SK-N-SH treated with all-trans-retinoic acid at 6 μM for 48 hours (cell line): Measurements from ENCODE around the gene DHX16.
"Not testable (repeated sequence)": the region's sequence is repeated elsewhere in the genome, so short reads cannot be mapped to it uniquely, and the experiment has no call there.

ENCODE experiments used
- ATAC-seq: fragments of 200-7000 bp; cut with Tn5 transposase; 3 replicates; pipeline ENCODE4 v1.9.1; 2020; ENCODE audit warnings: mild to moderate bottlenecking, moderate library complexity
- ARNTL ChIP-seq: fragments of 450-650 bp; formaldehyde crosslinking; IDR thresholded peaks from 2 replicates; pipeline ENCODE4 v1.5.0; 2020; ENCODE audit warnings: low read depth, mild to moderate bottlenecking, moderate library complexity, borderline replicate concordance
- BACH2 ChIP-seq: fragments of 250-450 bp; sonication (Bioruptor Pico); IDR thresholded peaks from 2 replicates; pipeline ENCODE4 v1.9.0; 2021; ENCODE audit warnings: mild to moderate bottlenecking, borderline replicate concordance
- ESRRG ChIP-seq: fragments of 250-450 bp; sonication (Bioruptor Pico); IDR thresholded peaks from 2 replicates; pipeline ENCODE4 v1.6.1; 2021; ENCODE audit warnings: mild to moderate bottlenecking
- GLIS3 ChIP-seq: fragments of 250-450 bp; sonication (Bioruptor Pico); IDR thresholded peaks from 2 replicates; pipeline ENCODE4 v1.5.0; 2020; ENCODE audit warnings: mild to moderate bottlenecking, moderate library complexity
- ISL1 ChIP-seq: fragments of 250-450 bp; sonication (Bioruptor Pico); IDR thresholded peaks from 2 replicates; pipeline ENCODE4 v2.1.2; 2022; ENCODE audit warnings: mild to moderate bottlenecking, moderate library complexity
- PPARA ChIP-seq: fragments of 250-450 bp; sonication (Bioruptor Pico); IDR thresholded peaks from 2 replicates; pipeline ENCODE4 v1.5.0; 2020; ENCODE audit warnings: mild to moderate bottlenecking, borderline replicate concordance
- RARB ChIP-seq: fragments of 250-450 bp; sonication (Bioruptor Pico); IDR thresholded peaks from 2 replicates; pipeline ENCODE4 v1.8.0; 2021; ENCODE audit warnings: mild to moderate bottlenecking, moderate library complexity
- SNAI2 ChIP-seq: fragments of 250-450 bp; sonication (Bioruptor Pico); IDR thresholded peaks from 2 replicates; pipeline ENCODE4 v1.5.0; 2020; ENCODE audit warnings: mild to moderate bottlenecking, moderate library complexity
- TCF4 ChIP-seq: fragments of 250-450 bp; sonication (Bioruptor Pico); IDR thresholded peaks from 2 replicates; pipeline ENCODE4 v1.8.0; 2021; ENCODE audit warnings: mild to moderate bottlenecking, moderate library complexity, borderline replicate concordance
- TOX ChIP-seq: fragments of 250-450 bp; sonication (Bioruptor Pico); IDR thresholded peaks from 2 replicates; pipeline ENCODE4 v1.8.0; 2021; ENCODE audit warnings: mild to moderate bottlenecking, moderate library complexity, borderline replicate concordance
- ZC3H10 ChIP-seq: fragments of 250-450 bp; sonication (Bioruptor Pico); IDR thresholded peaks from 2 replicates; pipeline ENCODE4 v1.5.1; 2021; ENCODE audit warnings: mild to moderate bottlenecking, moderate library complexity
- ZFP3 ChIP-seq: fragments of 250-450 bp; sonication (Bioruptor Pico); IDR thresholded peaks from 2 replicates; pipeline ENCODE4 v1.5.0; 2020; ENCODE audit warnings: mild to moderate bottlenecking, moderate library complexity
- ZFP30 ChIP-seq: fragments of 450-650 bp; formaldehyde crosslinking; IDR thresholded peaks from 2 replicates; pipeline ENCODE4 v1.5.0; 2022; ENCODE audit warnings: mild to moderate bottlenecking, moderate library complexity
- ZNF565 ChIP-seq: fragments of 450-650 bp; formaldehyde crosslinking; conservative IDR thresholded peaks from 2 replicates; pipeline ENCODE4 v1.5.0; 2020; ENCODE audit warnings: low read depth, mild to moderate bottlenecking, moderate library complexity
- ZNF70 ChIP-seq: fragments of 450-650 bp; formaldehyde crosslinking; IDR thresholded peaks from 2 replicates; pipeline ENCODE4 v1.5.0; 2020; ENCODE audit warnings: mild to moderate bottlenecking, moderate library complexity
- ZNF8 ChIP-seq: fragments of 450-650 bp; formaldehyde crosslinking; IDR thresholded peaks from 2 replicates; pipeline ENCODE4 v1.5.0; 2020; ENCODE audit warnings: mild to moderate bottlenecking, moderate library complexity
- TF ChIP-seq, protein P1 (sequence below): fragments of 250-450 bp; sonication (Bioruptor Pico); IDR thresholded peaks from 2 replicates; pipeline ENCODE4 v1.5.1; 2020; ENCODE audit warnings: low read depth, mild to moderate bottlenecking, moderate library complexity
- TF ChIP-seq, protein P2 (sequence below): fragments of 250-450 bp; sonication (Bioruptor Pico); IDR thresholded peaks from 2 replicates; pipeline ENCODE4 v1.8.0; 2021; ENCODE audit warnings: low read depth, mild to moderate bottlenecking, moderate library complexity, borderline replicate concordance
- TF ChIP-seq, protein P3 (sequence below): fragments of 250-450 bp; sonication (Bioruptor Pico); IDR thresholded peaks from 2 replicates; pipeline ENCODE4 v1.5.1; 2021; ENCODE audit warnings: mild to moderate bottlenecking, moderate library complexity
- TF ChIP-seq, protein P4 (sequence below): fragments of 250-450 bp; sonication (Bioruptor Pico); IDR thresholded peaks from 2 replicates; pipeline ENCODE4 v1.8.0; 2020; ENCODE audit warnings: mild to moderate bottlenecking, moderate library complexity, borderline replicate concordance
- TF ChIP-seq, protein P5 (sequence below): fragments of 250-450 bp; sonication (Bioruptor Pico); IDR thresholded peaks from 2 replicates; pipeline ENCODE4 v1.5.0; 2020; ENCODE audit warnings: mild to moderate bottlenecking, moderate library complexity

The DHX16 gene

DNA sequence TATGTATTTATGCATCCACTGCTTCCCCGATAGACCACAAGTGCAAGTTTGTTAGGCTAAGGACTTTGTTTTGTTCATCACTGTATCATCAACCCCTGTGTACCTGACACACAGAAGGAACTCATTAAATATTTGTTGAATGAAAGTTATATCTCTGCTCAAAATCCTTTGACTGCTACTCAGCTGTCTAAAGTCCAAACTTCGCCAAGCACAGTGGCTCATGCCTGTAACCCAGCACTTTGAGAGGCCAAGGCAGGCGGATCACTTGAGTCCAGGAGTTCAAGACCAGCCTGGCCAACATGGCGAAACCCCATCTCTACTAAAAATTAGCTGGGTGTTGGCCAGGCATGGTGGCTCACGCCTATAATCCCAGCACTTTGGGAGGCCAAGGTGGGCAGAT is 14.9 kb downstream of the DHX16 start:
- not testable (repeated sequence) for ATAC-seq

DNA sequence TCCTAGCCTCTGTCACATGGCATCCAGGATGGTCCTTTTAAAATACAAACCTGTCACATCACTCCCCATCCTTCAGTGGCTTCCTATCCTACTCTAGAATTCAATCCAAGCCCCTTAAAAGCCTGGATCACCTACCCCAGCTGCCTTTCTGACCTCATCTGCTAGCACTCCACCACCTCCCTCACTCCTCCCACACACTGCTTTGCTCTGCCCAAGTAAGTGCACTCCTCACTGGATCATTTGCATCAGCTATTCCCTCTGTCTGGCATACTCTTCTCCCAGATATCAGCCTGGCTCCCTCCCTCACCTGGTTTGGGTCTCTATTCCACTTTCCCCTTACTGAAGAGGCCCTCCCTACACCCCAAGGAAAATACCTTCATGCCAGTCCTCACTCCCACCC is 15.4 kb downstream of the DHX16 start:
- TF ChIP-seq, protein P1, sequence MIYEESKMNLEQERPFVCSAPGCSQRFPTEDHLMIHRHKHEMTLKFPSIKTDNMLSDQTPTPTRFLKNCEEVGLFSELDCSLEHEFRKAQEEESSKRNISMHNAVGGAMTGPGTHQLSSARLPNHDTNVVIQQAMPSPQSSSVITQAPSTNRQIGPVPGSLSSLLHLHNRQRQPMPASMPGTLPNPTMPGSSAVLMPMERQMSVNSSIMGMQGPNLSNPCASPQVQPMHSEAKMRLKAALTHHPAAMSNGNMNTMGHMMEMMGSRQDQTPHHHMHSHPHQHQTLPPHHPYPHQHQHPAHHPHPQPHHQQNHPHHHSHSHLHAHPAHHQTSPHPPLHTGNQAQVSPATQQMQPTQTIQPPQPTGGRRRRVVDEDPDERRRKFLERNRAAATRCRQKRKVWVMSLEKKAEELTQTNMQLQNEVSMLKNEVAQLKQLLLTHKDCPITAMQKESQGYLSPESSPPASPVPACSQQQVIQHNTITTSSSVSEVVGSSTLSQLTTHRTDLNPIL, result no peak
- no peak for TF ChIP-seq ZNF70 (CRISPR knock-in tag)
- no peak for TF ChIP-seq TCF4
- TF ChIP-seq ZFP30 (CRISPR knock-in tag), result no peak
- TF ChIP-seq RARB (CRISPR knock-in tag), result no peak
- TF ChIP-seq, protein P2, sequence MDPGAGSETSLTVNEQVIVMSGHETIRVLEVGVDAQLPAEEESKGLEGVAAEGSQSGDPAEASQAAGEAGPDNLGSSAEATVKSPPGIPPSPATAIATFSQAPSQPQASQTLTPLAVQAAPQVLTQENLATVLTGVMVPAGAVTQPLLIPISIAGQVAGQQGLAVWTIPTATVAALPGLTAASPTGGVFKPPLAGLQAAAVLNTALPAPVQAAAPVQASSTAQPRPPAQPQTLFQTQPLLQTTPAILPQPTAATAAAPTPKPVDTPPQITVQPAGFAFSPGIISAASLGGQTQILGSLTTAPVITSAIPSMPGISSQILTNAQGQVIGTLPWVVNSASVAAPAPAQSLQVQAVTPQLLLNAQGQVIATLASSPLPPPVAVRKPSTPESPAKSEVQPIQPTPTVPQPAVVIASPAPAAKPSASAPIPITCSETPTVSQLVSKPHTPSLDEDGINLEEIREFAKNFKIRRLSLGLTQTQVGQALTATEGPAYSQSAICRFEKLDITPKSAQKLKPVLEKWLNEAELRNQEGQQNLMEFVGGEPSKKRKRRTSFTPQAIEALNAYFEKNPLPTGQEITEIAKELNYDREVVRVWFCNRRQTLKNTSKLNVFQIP (CRISPR knock-in tag), result no peak
- no peak for TF ChIP-seq ZNF8 (CRISPR knock-in tag)
- TF ChIP-seq, protein P3, sequence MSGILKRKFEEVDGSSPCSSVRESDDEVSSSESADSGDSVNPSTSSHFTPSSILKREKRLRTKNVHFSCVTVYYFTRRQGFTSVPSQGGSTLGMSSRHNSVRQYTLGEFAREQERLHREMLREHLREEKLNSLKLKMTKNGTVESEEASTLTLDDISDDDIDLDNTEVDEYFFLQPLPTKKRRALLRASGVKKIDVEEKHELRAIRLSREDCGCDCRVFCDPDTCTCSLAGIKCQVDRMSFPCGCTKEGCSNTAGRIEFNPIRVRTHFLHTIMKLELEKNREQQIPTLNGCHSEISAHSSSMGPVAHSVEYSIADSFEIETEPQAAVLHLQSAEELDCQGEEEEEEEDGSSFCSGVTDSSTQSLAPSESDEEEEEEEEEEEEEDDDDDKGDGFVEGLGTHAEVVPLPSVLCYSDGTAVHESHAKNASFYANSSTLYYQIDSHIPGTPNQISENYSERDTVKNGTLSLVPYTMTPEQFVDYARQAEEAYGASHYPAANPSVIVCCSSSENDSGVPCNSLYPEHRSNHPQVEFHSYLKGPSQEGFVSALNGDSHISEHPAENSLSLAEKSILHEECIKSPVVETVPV, result no peak
- no peak for TF ChIP-seq ZNF565 (CRISPR knock-in tag)
- no peak for TF ChIP-seq SNAI2 (CRISPR knock-in tag)
- no peak for TF ChIP-seq BACH2
- no peak for TF ChIP-seq TOX (CRISPR knock-in tag)
- TF ChIP-seq ESRRG (CRISPR knock-in tag), result no peak
- TF ChIP-seq, protein P4, sequence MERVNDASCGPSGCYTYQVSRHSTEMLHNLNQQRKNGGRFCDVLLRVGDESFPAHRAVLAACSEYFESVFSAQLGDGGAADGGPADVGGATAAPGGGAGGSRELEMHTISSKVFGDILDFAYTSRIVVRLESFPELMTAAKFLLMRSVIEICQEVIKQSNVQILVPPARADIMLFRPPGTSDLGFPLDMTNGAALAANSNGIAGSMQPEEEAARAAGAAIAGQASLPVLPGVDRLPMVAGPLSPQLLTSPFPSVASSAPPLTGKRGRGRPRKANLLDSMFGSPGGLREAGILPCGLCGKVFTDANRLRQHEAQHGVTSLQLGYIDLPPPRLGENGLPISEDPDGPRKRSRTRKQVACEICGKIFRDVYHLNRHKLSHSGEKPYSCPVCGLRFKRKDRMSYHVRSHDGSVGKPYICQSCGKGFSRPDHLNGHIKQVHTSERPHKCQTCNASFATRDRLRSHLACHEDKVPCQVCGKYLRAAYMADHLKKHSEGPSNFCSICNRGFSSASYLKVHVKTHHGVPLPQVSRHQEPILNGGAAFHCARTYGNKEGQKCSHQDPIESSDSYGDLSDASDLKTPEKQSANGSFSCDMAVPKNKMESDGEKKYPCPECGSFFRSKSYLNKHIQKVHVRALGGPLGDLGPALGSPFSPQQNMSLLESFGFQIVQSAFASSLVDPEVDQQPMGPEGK (CRISPR knock-in tag), result no peak
- no peak for TF ChIP-seq ZFP3 (CRISPR knock-in tag)
- no peak for TF ChIP-seq ZC3H10 (CRISPR knock-in tag)
- no peak for TF ChIP-seq ARNTL (CRISPR knock-in tag)
- TF ChIP-seq ISL1 (CRISPR knock-in tag), result no peak
- TF ChIP-seq PPARA, result no peak
- TF ChIP-seq GLIS3 (CRISPR knock-in tag), result no peak
- ATAC-seq, result no peak; the same call in 2 of the 3 replicates

DNA sequence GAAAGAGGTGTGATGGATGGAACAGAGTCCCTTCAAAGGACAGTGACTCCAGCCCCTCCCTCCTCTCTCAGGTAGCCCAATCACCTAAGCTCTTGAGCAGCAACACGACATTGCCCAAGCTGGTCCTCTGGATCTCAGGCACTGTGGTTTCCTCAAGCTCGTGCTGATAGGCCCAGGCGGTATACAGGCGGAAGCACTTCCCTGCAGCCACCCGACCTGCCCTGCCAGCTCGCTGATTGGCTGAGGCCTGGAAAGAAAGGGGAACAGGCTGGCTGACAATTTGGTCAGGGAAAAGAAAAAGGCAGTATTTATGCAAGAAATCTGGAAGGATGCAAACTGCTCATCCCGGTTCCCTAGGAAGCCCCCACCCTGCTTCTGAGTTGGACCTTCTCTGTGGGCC is 16.3 kb downstream of the DHX16 start:
- no peak for ATAC-seq
- TF ChIP-seq, protein P5, sequence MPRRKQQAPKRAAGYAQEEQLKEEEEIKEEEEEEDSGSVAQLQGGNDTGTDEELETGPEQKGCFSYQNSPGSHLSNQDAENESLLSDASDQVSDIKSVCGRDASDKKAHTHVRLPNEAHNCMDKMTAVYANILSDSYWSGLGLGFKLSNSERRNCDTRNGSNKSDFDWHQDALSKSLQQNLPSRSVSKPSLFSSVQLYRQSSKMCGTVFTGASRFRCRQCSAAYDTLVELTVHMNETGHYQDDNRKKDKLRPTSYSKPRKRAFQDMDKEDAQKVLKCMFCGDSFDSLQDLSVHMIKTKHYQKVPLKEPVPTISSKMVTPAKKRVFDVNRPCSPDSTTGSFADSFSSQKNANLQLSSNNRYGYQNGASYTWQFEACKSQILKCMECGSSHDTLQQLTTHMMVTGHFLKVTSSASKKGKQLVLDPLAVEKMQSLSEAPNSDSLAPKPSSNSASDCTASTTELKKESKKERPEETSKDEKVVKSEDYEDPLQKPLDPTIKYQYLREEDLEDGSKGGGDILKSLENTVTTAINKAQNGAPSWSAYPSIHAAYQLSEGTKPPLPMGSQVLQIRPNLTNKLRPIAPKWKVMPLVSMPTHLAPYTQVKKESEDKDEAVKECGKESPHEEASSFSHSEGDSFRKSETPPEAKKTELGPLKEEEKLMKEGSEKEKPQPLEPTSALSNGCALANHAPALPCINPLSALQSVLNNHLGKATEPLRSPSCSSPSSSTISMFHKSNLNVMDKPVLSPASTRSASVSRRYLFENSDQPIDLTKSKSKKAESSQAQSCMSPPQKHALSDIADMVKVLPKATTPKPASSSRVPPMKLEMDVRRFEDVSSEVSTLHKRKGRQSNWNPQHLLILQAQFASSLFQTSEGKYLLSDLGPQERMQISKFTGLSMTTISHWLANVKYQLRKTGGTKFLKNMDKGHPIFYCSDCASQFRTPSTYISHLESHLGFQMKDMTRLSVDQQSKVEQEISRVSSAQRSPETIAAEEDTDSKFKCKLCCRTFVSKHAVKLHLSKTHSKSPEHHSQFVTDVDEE, result no peak
- TF ChIP-seq TCF4 (no peak), ZFP3 (CRISPR knock-in tag) (no peak), SNAI2 (CRISPR knock-in tag) (no peak), ZC3H10 (CRISPR knock-in tag) (no peak), ZNF70 (CRISPR knock-in tag) (no peak)
- TF ChIP-seq, protein P3, result no peak
- TF ChIP-seq, all 23 proteins: peak for 0
